ENCODE data around the gene MCIDAS. TPM values are rescaled to one million over a fixed set of nuclear protein-coding genes. Genes with fewer than 3 reads are reported as not detected.

MCIDAS gene
- total RNA-seq, 2 donors from 2014 or later = not detected

DNA sequence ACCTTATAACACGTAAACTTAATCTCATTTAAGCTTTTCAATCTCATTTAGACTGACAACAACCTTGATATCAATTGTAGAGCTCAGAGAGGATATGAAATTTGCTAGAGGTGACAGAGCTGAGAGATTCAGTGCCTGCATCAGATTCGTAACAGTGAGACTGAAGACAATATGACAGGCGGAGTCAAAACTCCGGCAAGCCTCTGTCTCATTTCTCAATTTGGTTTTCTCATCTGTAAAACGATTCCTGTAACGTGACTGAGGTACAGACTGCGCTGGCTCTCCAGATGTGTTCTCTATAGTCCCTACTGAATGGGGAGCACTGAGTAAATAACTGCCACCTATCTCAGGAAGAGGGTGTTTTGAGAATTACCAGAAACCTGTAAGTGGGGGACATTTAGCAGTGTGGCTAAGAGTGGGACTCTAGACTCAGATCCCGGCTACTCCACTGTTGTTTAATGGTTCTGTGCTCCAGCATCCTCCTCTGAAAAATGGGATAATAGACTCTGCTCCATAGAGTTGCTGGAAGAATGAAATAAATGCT lies 3.0 kb upstream of the MCIDAS start:
- no peak for ATAC-seq
- H3K9me3 Mint-ChIP-seq = no peaks in the 10 kb centered on the region
- peaks cover 65 to 75% of the 10 kb centered on the region in 2 donors for H3K27me3 Mint-ChIP-seq
- no peak for DNase-seq (ENCODE audit: low spot score)
- peaks cover 28 to 34% of the 10 kb centered on the region in 2 donors for H3K4me1 Mint-ChIP-seq (ENCODE audit: low read depth in 2 of 2)
- H3K36me3 Mint-ChIP-seq = no peaks in the 10 kb centered on the region
- H3K4me3 Mint-ChIP-seq = no peak overlapping the region
- no peak overlapping the region for H3K27ac Mint-ChIP-seq

DNA sequence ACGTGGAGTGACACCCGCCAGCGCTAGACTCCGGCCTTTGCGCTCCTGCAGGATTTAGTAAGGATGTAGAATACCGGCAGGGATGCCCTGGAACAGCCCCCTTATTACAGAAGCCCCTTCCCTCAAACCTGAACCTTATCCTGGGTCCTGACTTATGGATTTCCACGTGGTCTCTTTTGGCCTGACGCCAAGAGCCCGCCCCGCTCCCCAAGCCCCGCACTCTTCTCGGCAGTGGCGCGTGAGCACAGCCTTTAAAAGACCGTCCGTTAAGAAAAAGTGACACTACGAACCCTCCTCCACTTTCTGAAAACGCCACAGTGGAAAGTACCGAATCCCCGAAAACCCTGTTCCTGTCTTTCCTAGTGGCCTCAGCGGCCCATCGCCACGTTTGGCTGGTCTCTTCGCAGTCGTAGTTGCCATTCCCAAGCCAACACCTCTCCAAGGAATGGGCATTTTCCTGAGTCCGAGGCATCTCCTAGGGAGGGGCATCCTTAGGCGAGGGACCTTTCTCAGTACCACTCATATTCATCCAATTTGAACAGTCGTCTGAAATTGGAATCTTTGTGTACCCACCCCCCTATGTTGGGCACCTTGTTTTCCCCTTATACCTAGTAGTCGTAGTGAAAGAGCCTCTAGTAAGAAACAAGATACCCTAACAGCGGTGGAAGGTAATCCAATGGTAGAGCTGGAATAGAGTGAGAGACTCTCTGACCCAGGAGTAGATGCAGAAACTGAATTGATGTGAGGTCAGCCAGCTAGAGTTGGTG lies 732 bp upstream of the MCIDAS start:
- Mint-ChIP-seq H3K27ac (no peak overlapping the region), H3K36me3 (no peaks in the 10 kb centered on the region), H3K9me3 (no peaks in the 10 kb centered on the region), H3K4me3 (peak overlapping the region; percentile 63), H3K27me3 (peaks cover 63 to 81% of the 10 kb centered on the region in 2 donors), H3K4me1 (ENCODE audit: low read depth in 2 of 2) (peaks cover 23 to 37% of the 10 kb centered on the region in 2 donors)
- ATAC-seq = no peak
- no peak for DNase-seq (ENCODE audit: low spot score)

GRCh38 chr5:55226027-55226933 lies 835 bp downstream of the MCIDAS start:
- Mint-ChIP-seq H3K9me3 (no peaks in the 10 kb centered on the region), H3K4me1 (ENCODE audit: low read depth in 2 of 2) (peaks cover 10 to 28% of the 10 kb centered on the region in 2 donors), H3K36me3 (no peaks in the 10 kb centered on the region), H3K27ac (no peak overlapping the region), H3K4me3 (peak overlapping the region; percentile 51), H3K27me3 (peaks cover 61 to 79% of the 10 kb centered on the region in 2 donors)
- peak; percentile 67 to 72 for ATAC-seq
- DNase-seq (ENCODE audit: low spot score) = no peak

- DNase-seq (ENCODE audit: low spot score) (no peak), ATAC-seq (no peak)
- Mint-ChIP-seq H3K9me3 (no peaks in the 10 kb centered on the region), H3K4me1 (ENCODE audit: low read depth in 2 of 2) (peaks cover 10 to 28% of the 10 kb centered on the region in 2 donors), H3K4me3 (peak overlapping the region; percentile 51), H3K27ac (no peak overlapping the region), H3K36me3 (no peaks in the 10 kb centered on the region), H3K27me3 (peaks cover 59 to 75% of the 10 kb centered on the region in 2 donors)
Measured at GRCh38 chr5:55225346-55225745, 1.8 kb downstream of the MCIDAS start.

DNA sequence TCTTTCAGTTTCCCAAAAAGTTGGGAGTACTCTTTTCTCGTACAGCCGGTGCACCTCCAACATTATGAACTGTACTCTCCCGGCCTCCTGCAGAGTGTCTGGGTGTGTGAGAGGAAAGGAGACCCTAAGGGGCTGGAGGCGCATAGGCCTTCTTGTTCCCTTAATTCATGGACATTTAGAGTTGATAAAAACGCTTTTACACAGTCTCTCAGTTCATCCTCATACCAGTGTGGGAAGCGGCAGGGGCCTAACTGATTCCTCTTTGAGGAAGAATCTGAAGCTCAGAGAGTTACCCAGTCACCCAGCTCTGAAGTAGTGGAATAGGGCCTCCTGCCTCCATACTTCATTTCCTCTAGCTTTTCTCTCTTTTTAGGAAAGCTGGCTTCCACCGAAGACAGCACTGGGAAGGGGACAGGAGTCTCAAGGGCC lies 3.3 kb downstream of the MCIDAS start:
- DNase-seq (ENCODE audit: low spot score) (no peak), ATAC-seq (no peak)
- peaks cover 10 to 28% of the 10 kb centered on the region in 2 donors for H3K4me1 Mint-ChIP-seq (ENCODE audit: low read depth in 2 of 2)

GRCh38 chr5:55222985-55223811 lies 3.9 kb downstream of the MCIDAS start:
- Mint-ChIP-seq H3K36me3 (no peaks in the 10 kb centered on the region), H3K9me3 (no peaks in the 10 kb centered on the region), H3K27me3 (peaks cover 44 to 74% of the 10 kb centered on the region in 2 donors), H3K4me1 (ENCODE audit: low read depth in 2 of 2) (peaks cover 10 to 26% of the 10 kb centered on the region in 2 donors), H3K4me3 (peak overlapping the region; percentile 17), H3K27ac (no peak overlapping the region)
- no peak for DNase-seq (ENCODE audit: low spot score)
- no peak for ATAC-seq

More for the DNA sequence above, 3.3 kb downstream of the MCIDAS start:
- Mint-ChIP-seq H3K4me3 (peak overlapping the region; percentile 27), H3K27ac (no peak overlapping the region), H3K9me3 (no peaks in the 10 kb centered on the region), H3K27me3 (peaks cover 49 to 74% of the 10 kb centered on the region in 2 donors), H3K36me3 (no peaks in the 10 kb centered on the region)

DNA sequence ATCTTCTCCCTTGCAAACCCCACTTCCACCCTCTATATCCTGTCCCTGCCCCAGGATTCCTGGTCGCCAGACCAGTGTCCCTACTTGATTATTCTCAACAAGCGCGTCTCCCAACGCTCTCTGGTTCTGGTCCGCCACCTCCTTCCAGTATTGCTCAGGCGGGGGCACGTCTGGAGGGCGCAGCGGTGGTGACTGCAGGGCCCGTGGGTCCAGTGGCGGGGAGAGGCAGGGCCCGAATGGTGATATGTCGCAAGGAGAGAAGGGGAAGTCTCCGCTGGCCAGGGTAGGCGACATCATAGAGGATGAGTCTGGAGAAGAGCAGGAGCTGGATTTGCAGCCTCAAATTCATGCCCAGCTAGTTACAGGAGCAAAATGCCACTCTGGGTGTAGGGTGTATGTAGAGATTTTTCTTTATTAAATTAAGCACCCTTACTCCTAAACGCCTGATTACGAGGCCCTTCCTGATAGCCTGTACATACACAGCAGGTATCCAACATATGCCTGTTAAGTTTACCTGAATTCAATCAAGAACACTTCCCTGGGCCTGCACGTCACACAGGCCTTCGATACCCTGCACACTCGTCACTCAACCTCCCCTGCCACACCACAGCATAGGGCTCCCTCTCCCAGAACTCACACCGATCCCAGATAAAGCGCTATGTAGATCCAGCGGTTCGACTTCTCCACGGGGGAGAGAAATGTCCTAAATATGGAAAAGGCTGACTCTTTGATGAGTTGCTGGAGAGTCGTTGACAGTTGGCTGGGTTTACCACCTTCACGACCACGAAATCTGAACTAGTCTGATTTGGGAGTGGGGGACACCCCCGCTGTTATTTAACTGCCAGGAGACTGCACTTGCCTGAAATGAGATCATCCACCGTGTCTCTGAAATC lies 4.8 kb downstream of the MCIDAS start:
- H3K36me3 Mint-ChIP-seq = no peaks in the 10 kb centered on the region
- no peaks in the 10 kb centered on the region for H3K9me3 Mint-ChIP-seq
- no peak overlapping the region for H3K4me3 Mint-ChIP-seq
- DNase-seq (ENCODE audit: low spot score) (no peak), ATAC-seq (no peak)
- H3K27me3 Mint-ChIP-seq = peaks cover 44 to 71% of the 10 kb centered on the region in 2 donors
- H3K27ac Mint-ChIP-seq = no peak overlapping the region
- H3K4me1 Mint-ChIP-seq (ENCODE audit: low read depth in 2 of 2) = peaks cover 6 to 20% of the 10 kb centered on the region in 2 donors

DNA sequence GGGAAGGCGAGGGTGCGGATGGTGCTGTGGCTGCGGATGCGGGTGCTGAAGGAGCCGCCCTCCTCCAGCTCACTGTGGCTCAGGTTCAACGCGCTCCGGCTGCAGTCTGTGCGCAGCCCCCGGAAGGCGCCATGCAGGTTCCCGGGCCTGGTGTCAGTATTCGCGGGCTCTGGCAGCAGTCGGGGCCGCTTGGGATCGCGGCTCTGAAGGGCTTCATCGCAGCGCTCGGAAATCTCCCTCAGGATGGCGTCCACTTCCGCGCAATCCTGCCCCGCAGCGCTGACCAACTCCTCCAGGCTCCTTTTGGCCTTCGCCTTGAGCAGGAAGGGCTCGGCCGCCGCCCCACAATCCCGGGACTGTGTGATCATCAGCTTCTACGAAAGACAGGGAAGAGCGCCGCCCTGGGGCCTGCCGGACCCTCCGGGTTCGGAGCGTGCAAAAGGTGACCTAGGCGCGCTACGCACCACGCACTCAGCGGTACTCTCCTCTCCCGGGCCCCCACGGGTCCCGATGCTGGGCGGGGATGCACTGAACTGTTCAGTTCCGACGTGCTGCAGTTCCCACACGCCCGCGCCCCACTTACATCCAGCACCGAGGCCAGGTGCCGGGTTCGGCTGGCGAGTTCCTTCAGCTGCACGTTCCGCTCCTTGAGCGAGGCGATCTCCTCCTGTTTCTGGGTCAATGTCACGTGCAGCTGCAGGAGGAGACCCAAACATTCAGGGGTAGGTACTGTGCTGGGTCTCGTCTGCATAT lies 6.5 kb downstream of the MCIDAS start:
- H3K4me3 Mint-ChIP-seq = peak overlapping the region; percentile 45
- H3K4me1 Mint-ChIP-seq (ENCODE audit: low read depth in 2 of 2) = peaks cover 0 to 16% of the 10 kb centered on the region in 2 donors
- no peaks in the 10 kb centered on the region for H3K36me3 Mint-ChIP-seq
- DNase-seq (ENCODE audit: low spot score) (no peak), ATAC-seq (peak in 1 of 2 donors; percentile 53)
- peaks cover 42 to 71% of the 10 kb centered on the region in 2 donors for H3K27me3 Mint-ChIP-seq
- H3K9me3 Mint-ChIP-seq = no peaks in the 10 kb centered on the region
- no peak overlapping the region for H3K27ac Mint-ChIP-seq

DNA sequence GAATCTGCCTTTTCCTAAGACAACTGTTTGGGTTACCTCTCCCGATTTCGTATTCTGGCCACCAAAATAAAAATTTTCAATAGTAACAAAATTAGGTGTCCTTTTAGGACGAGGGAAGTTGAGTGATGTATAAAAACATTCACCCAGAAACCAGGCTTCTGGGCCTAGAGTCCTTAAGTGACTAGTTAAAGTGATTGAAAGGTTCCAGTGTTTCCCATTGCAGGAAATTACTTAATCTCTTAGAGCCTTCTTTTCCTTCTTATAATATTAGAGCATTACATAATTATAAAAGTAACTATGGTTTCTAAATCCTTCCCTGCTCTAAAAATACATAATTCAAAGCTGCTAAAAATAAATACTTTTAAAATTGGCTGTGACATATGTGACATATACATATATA lies 7.3 kb downstream of the MCIDAS start:
- ATAC-seq (no peak), DNase-seq (ENCODE audit: low spot score) (no peak)
- peaks cover 0 to 16% of the 10 kb centered on the region in 2 donors for H3K4me1 Mint-ChIP-seq (ENCODE audit: low read depth in 2 of 2)
- no peaks in the 10 kb centered on the region for H3K9me3 Mint-ChIP-seq
- H3K27ac Mint-ChIP-seq = no peak overlapping the region
- H3K36me3 Mint-ChIP-seq = no peaks in the 10 kb centered on the region
- no peak overlapping the region for H3K4me3 Mint-ChIP-seq
- peaks cover 41 to 67% of the 10 kb centered on the region in 2 donors for H3K27me3 Mint-ChIP-seq

DNA sequence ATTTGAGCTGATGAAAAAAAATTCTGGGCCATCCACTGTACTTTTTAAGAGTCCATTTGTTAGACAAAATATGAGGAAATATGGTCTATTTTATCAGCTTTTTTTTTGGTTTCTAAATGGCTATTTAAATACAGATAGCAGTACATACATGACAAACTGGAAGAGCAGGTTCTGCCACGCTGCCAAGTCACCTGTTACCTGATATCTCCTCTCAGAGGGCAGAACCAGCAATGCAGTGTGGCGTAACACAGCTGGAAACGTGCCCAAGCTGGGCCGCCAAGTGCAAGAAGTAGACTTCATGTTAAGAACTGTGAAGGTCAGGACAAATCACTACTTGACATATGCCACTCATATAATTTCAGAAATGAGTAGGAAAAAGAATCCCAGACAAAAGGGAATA lies 8.1 kb downstream of the MCIDAS start:
- Mint-ChIP-seq H3K27me3 (peaks cover 37 to 59% of the 10 kb centered on the region in 2 donors), H3K9me3 (no peaks in the 10 kb centered on the region), H3K36me3 (no peaks in the 10 kb centered on the region)

DNA sequence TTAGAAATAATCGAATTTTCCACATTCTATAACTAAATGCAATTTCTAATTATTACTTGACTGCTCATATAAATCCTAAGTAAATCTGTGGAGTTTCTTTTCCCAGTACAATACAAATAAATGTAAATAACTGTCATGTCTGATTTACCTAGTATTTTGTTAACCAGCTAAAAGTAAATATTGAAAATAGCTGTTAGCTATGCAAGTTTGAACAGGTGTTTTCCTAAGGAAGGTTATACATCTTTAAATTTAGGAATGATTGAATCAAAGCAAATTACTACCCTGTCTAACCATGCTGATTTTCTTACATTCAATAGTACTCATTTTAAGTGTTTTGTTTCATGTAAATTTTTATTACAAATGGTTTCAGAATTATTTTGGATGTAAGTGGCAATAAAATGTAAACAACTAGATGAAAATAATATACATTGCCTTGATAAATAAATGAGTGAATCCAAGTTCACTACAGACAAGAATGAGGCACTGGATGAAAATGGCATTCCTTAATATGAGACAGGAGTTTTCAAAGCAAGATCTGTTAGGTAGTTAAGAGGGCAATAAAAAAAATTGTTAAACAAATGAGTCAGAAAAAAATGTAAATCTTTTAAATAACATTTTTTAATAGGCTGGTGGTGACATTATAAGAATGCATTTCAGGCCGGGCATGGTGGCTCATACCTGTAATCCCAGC lies 15.8 kb downstream of the MCIDAS start:
- Mint-ChIP-seq H3K4me3 (no peak overlapping the region), H3K9me3 (no peaks in the 10 kb centered on the region), H3K27ac (no peak overlapping the region), H3K36me3 (no peaks in the 10 kb centered on the region), H3K27me3 (peaks cover 13 to 22% of the 10 kb centered on the region in 2 donors), H3K4me1 (ENCODE audit: low read depth in 2 of 2) (peaks cover 0 to 3% of the 10 kb centered on the region in 2 donors)
- ATAC-seq = no peak
- DNase-seq (ENCODE audit: low spot score) = no peak

More for the DNA sequence above, 8.1 kb downstream of the MCIDAS start:
- ATAC-seq (no peak), DNase-seq (ENCODE audit: low spot score) (no peak)
- H3K4me3 Mint-ChIP-seq = no peak overlapping the region
- H3K4me1 Mint-ChIP-seq (ENCODE audit: low read depth in 2 of 2) = peaks cover 0 to 15% of the 10 kb centered on the region in 2 donors
- no peak overlapping the region for H3K27ac Mint-ChIP-seq
